HG02623 (cell line): ENCODE results near the gene ARHGAP9.
"Not testable (repeated sequence)": the region's sequence is repeated elsewhere in the genome, so short reads cannot be mapped to it uniquely, and the experiment has no call there.

Experiments used
- ATAC-seq: cut with Tn5 transposase; IDR thresholded peaks from one replicate; pipeline ENCODE4 v1.9.1; 2021; ENCODE audit warnings: moderate library complexity; ENCODE audit not compliant: unreplicated experiment

Gene ARHGAP9

GRCh38 chr12:57439762-57440266 is 39.9 kb downstream of the ARHGAP9 start:
- ATAC-seq = no peak

GRCh38 chr12:57438400-57438799 is 41.3 kb downstream of the ARHGAP9 start:
- no peak for ATAC-seq

- ATAC-seq = no peak
Observed at GRCh38 chr12:57435293-57435692, 44.4 kb downstream of the ARHGAP9 start.

- ATAC-seq = no peak
Observed at GRCh38 chr12:57434517-57435223, 45.0 kb downstream of the ARHGAP9 start, which contains the start of gene INHBC. Gene INHBC (plus strand): TSS chr12:57434784. CDS start chr12:57434887, 103 bp downstream.

- ATAC-seq = no peak
Observed at GRCh38 chr12:57433370-57433769, 46.3 kb downstream of the ARHGAP9 start.

GRCh38 chr12:57431654-57432188 is 47.9 kb downstream of the ARHGAP9 start:
- no peak for ATAC-seq

GRCh38 chr12:57430931-57431566 is 48.6 kb downstream of the ARHGAP9 start, which contains the start of gene R3HDM2:
Gene R3HDM2 (minus strand): TSS chr12:57431043. CDS start chr12:57310428, 120,615 bp downstream.
- peak; percentile 94 for ATAC-seq

- peak; percentile 35 for ATAC-seq
Observed at GRCh38 chr12:57430112-57430930, 49.3 kb downstream of the ARHGAP9 start.

- no peak for ATAC-seq
Observed at GRCh38 chr12:57429473-57430111, 50.1 kb downstream of the ARHGAP9 start.

GRCh38 chr12:57428965-57429364 is 50.7 kb downstream of the ARHGAP9 start:
- ATAC-seq = no peak

- not testable (repeated sequence) for ATAC-seq
Observed at GRCh38 chr12:57426948-57427347, 52.7 kb downstream of the ARHGAP9 start.
